Vagina (tissue), 2 donors: Measurements from ENCODE around the gene PTTG1IP. TPM values are rescaled to one million over a fixed set of nuclear protein-coding genes. Genes with fewer than 3 reads are reported as not detected.

Experiments
- DNase-seq, 2 donors: peaks; one replicate each; pipeline ENCODE4 v3.0.0-alpha.2; 2017; ENCODE audit errors: extremely low spot score in 2 of 2
- H3K27ac ChIP-seq: fragments of 200-600 bp; sonication (generic); one replicate; pipeline ENCODE4 v1.5.1; 2019
- H3K27me3 ChIP-seq: fragments of 200-600 bp; sonication (generic); one replicate; pipeline ENCODE4 v1.5.1; 2019
- H3K36me3 ChIP-seq, 2 donors: fragments of 200-600 bp; sonication (generic); one replicate each; pipeline ENCODE4 v1.5.1; 2017 to 2019
- H3K4me1 ChIP-seq: fragments of 200-600 bp; sonication (generic); one replicate; pipeline ENCODE4 v1.5.1; 2019
- H3K4me3 ChIP-seq, 2 donors: fragments of 200-600 bp; sonication (generic); 1 replicate in 1 of 2; 2 replicates in 1 of 2; pipeline ENCODE4 v1.5.1; 2016 to 2019
- H3K9me3 ChIP-seq: fragments of 200-600 bp; sonication (generic); one replicate; pipeline ENCODE4 v1.5.1; 2019
- CTCF ChIP-seq, 3 experiments: fragments of 450-650 bp in 2 of 3; fragments of 200-600 bp in 1 of 3; sonication (generic) in 1 of 3; IDR thresholded peaks; one replicate each; pipeline ENCODE4 v1.5.1; 2017 to 2019; ENCODE audit warnings: antibody characterized with exemption in 3 of 3, mild to moderate bottlenecking in 2 of 3, moderate library complexity in 2 of 3
- POLR2A ChIP-seq, 2 donors: fragments of 450-650 bp; IDR thresholded peaks; one replicate each; pipeline ENCODE4 v1.6.1; 2017; ENCODE audit warnings: antibody characterized with exemption in 2 of 2, mild to moderate bottlenecking in 2 of 2, moderate library complexity in 2 of 2
- POLR2AphosphoS5 ChIP-seq, 2 donors: sonication (generic); formaldehyde crosslinking; IDR thresholded peaks; one replicate each; pipeline ENCODE4 v1.9.0; 2017; ENCODE audit warnings: antibody characterized with exemption in 2 of 2, mild to moderate bottlenecking in 2 of 2, low read depth in 1 of 2; ENCODE audit not compliant: insufficient read depth in 1 of 2
- intact Hi-C: fragments of 100-400 bp; cut with DNase I; formaldehyde crosslinking; loops from one replicate; pipeline ENCODE4 v1.15.1; 2023
- total RNA-seq: library from RNA; depleted of rRNA; stranded (reverse); fragments of >200 nt; gene quantifications from one replicate; pipeline ENCODE4 v1.2.3, GENCODE V29; 2016

PTTG1IP gene
- total RNA-seq, 1 donor from 2014 or later, result 165 TPM

GRCh38 chr21:44868707-44869106 is 4.8 kb downstream of the PTTG1IP start:
- Histone ChIP-seq H3K4me3 (no peak overlapping the region), H3K27me3 (no peaks in the 10 kb centered on the region), H3K27ac (peak overlapping the region; percentile 1), H3K36me3 (peaks cover 0 to 19% of the 10 kb centered on the region in 2 donors), H3K4me1 (peaks cover 69% of the 10 kb centered on the region), H3K9me3 (no peaks in the 10 kb centered on the region)
- TF ChIP-seq POLR2A (IDR thresholded peaks at IDR 0.05) (no peak), POLR2AphosphoS5 (IDR thresholded peaks at IDR 0.05; ENCODE audit: insufficient read depth in 1 of 2, low read depth in 1 of 2) (no peak), CTCF (IDR thresholded peaks at IDR 0.05) (no peak)
- no peak for DNase-seq
- intact Hi-C loops, result no loop called here

- Histone ChIP-seq H3K9me3 (no peaks in the 10 kb centered on the region), H3K27me3 (no peaks in the 10 kb centered on the region), H3K36me3 (peaks cover 0 to 21% of the 10 kb centered on the region in 2 donors), H3K27ac (peak overlapping the region; percentile 1), H3K4me3 (no peak overlapping the region), H3K4me1 (peaks cover 72% of the 10 kb centered on the region)
- no peak for DNase-seq
- TF ChIP-seq CTCF (IDR thresholded peaks at IDR 0.05) (no peak), POLR2A (IDR thresholded peaks at IDR 0.05) (no peak), POLR2AphosphoS5 (IDR thresholded peaks at IDR 0.05; ENCODE audit: insufficient read depth in 1 of 2, low read depth in 1 of 2) (no peak)
- intact Hi-C loops, result no loop called here
These were observed 5.3 kb downstream of the PTTG1IP start for GRCh38 chr21:44867999-44868700.

GRCh38 chr21:44867464-44867863 is 6.0 kb downstream of the PTTG1IP start:
- no peaks in the 10 kb centered on the region for H3K9me3 ChIP-seq
- H3K4me3 ChIP-seq, result no peak overlapping the region
- TF ChIP-seq POLR2A (IDR thresholded peaks at IDR 0.05), result no peak
- no peak for TF ChIP-seq CTCF (IDR thresholded peaks at IDR 0.05)
- no peak for TF ChIP-seq POLR2AphosphoS5 (IDR thresholded peaks at IDR 0.05; ENCODE audit: insufficient read depth in 1 of 2, low read depth in 1 of 2)
- intact Hi-C loops, result no loop called here
- peaks cover 70% of the 10 kb centered on the region for H3K4me1 ChIP-seq
- DNase-seq, result no peak
- peaks cover 0 to 28% of the 10 kb centered on the region in 2 donors for H3K36me3 ChIP-seq
- no peaks in the 10 kb centered on the region for H3K27me3 ChIP-seq
- H3K27ac ChIP-seq, result no peak overlapping the region

- TF ChIP-seq CTCF (IDR thresholded peaks at IDR 0.05) (no peak), POLR2A (IDR thresholded peaks at IDR 0.05) (no peak), POLR2AphosphoS5 (IDR thresholded peaks at IDR 0.05; ENCODE audit: insufficient read depth in 1 of 2, low read depth in 1 of 2) (no peak)
- Histone ChIP-seq H3K4me1 (peaks cover 64% of the 10 kb centered on the region), H3K36me3 (peaks cover 0 to 31% of the 10 kb centered on the region in 2 donors), H3K27ac (no peak overlapping the region), H3K4me3 (no peak overlapping the region), H3K27me3 (no peaks in the 10 kb centered on the region), H3K9me3 (no peaks in the 10 kb centered on the region)
- intact Hi-C loops, result no loop called here
- no peak for DNase-seq
These were observed 6.7 kb downstream of the PTTG1IP start for GRCh38 chr21:44866780-44867179.

- Histone ChIP-seq H3K36me3 (peaks cover 0 to 41% of the 10 kb centered on the region in 2 donors), H3K27ac (no peak overlapping the region), H3K27me3 (no peaks in the 10 kb centered on the region), H3K4me1 (peaks cover 58% of the 10 kb centered on the region), H3K4me3 (no peak overlapping the region), H3K9me3 (no peaks in the 10 kb centered on the region)
- no peak for DNase-seq
- no peak for TF ChIP-seq CTCF (IDR thresholded peaks at IDR 0.05)
- intact Hi-C loops, result no loop called here
These were observed 7.8 kb downstream of the PTTG1IP start for GRCh38 chr21:44865561-44866280.
